WTC11 (cell line): ENCODE data around the gene MADD.

ENCODE experiments used
- CREB1 ChIP-seq: sonication (generic); formaldehyde crosslinking; IDR thresholded peaks from 2 replicates; pipeline ENCODE4 v1.8.0; 2023; ENCODE audit warnings: mild to moderate bottlenecking, missing genetic modification reagents
- CTCF ChIP-seq: fragments of 200-600 bp; IDR thresholded peaks from 2 replicates; pipeline ENCODE4 v1.8.0; 2022; ENCODE audit warnings: antibody characterized with exemption

- TF ChIP-seq CREB1 (no peak), CTCF (no peak)
Measured at GRCh38 chr11:47242596-47243192, 27.2 kb upstream of the MADD start.
